HepG2 (cell line): ENCODE data around the gene LPXN. TPM values are rescaled to one million over a fixed set of nuclear protein-coding genes. Genes with fewer than 3 reads are reported as not detected.

Experiments
- ARID4A ChIP-seq: sonication (generic); formaldehyde crosslinking; IDR thresholded peaks from 2 replicates; pipeline ENCODE4 v1.5.0; 2020; ENCODE audit warnings: mild to moderate bottlenecking, missing genetic modification reagents, borderline replicate concordance
- ATF5 ChIP-seq: sonication (generic); formaldehyde crosslinking; IDR thresholded peaks from 2 replicates; pipeline ENCODE4 v1.4.0; 2020; ENCODE audit warnings: mild to moderate bottlenecking, low read depth, missing genetic modification reagents
- EEA1 ChIP-seq: sonication (generic); formaldehyde crosslinking; IDR thresholded peaks from 2 replicates; pipeline ENCODE4 v1.5.1; 2020; ENCODE audit warnings: mild to moderate bottlenecking, missing genetic modification reagents, borderline replicate concordance
- HNF4G ChIP-seq, 2 experiments: sonication (generic) in 1 of 2; formaldehyde crosslinking in 1 of 2; IDR thresholded peaks; 2 replicates each; pipeline versions ENCODE4 v1.4.0 to v1.6.1; 2011 to 2020; ENCODE audit warnings: borderline replicate concordance in 2 of 2, low read depth in 2 of 2, mild to moderate bottlenecking in 2 of 2, low read length in 1 of 2, missing genetic modification reagents in 1 of 2, moderate library complexity in 1 of 2
- IKZF1 ChIP-seq: fragments of 450-650 bp; IDR thresholded peaks from 2 replicates; pipeline ENCODE4 v1.7.1; 2016
- IKZF4 ChIP-seq: sonication (generic); formaldehyde crosslinking; IDR thresholded peaks from 2 replicates; pipeline ENCODE4 v1.5.1; 2020; ENCODE audit warnings: borderline replicate concordance, mild to moderate bottlenecking, low read depth, missing genetic modification reagents; ENCODE audit errors: not compliant biosample characterization
- IKZF5 ChIP-seq: IDR thresholded peaks from 2 replicates; pipeline ENCODE4 v1.6.1; 2018; ENCODE audit warnings: missing genetic modification reagents, mild to moderate bottlenecking, missing compliant biosample characterization
- IRF9 ChIP-seq: sonication (generic); formaldehyde crosslinking; IDR thresholded peaks from 2 replicates; pipeline ENCODE4 v1.8.0; 2022; ENCODE audit warnings: missing genetic modification reagents, mild to moderate bottlenecking, borderline replicate concordance
- NFYB ChIP-seq: sonication (generic); formaldehyde crosslinking; IDR thresholded peaks from 2 replicates; pipeline ENCODE4 v1.4.0; 2020; ENCODE audit warnings: missing genetic modification reagents
- NR2F6 ChIP-seq, 2 experiments: IDR thresholded peaks; 2 replicates each; pipeline ENCODE4 v1.6.1; 2016; ENCODE audit warnings: antibody characterized with exemption in 1 of 2, mild to moderate bottlenecking in 1 of 2
- TERF1 ChIP-seq: sonication (generic); formaldehyde crosslinking; IDR thresholded peaks from 2 replicates; pipeline ENCODE4 v1.8.0; 2022; ENCODE audit warnings: mild to moderate bottlenecking, missing genetic modification reagents, moderate library complexity
- TOPORS ChIP-seq: sonication (generic); formaldehyde crosslinking; IDR thresholded peaks from 2 replicates; pipeline ENCODE4 v1.8.0; 2023; ENCODE audit warnings: mild to moderate bottlenecking, missing genetic modification reagents
- ZNF205 ChIP-seq: IDR thresholded peaks from 2 replicates; pipeline ENCODE4 v1.6.1; 2018; ENCODE audit warnings: missing biosample characterization, missing genetic modification reagents
- ZNF30 ChIP-seq: sonication (generic); formaldehyde crosslinking; IDR thresholded peaks from 2 replicates; pipeline ENCODE4 v1.5.0; 2020; ENCODE audit warnings: mild to moderate bottlenecking, missing genetic modification reagents
- ZNF484 ChIP-seq: sonication (generic); formaldehyde crosslinking; IDR thresholded peaks from 2 replicates; pipeline ENCODE4 v1.5.1; 2020; ENCODE audit warnings: mild to moderate bottlenecking, low read depth, missing genetic modification reagents, borderline replicate concordance
- ZNF512 ChIP-seq: sonication (generic); formaldehyde crosslinking; IDR thresholded peaks from 2 replicates; pipeline ENCODE4 v1.4.0; 2020; ENCODE audit warnings: mild to moderate bottlenecking, missing genetic modification reagents
- ZSCAN22 ChIP-seq: sonication (generic); formaldehyde crosslinking; IDR thresholded peaks from 2 replicates; pipeline ENCODE4 v1.4.0; 2020; ENCODE audit warnings: mild to moderate bottlenecking, missing genetic modification reagents
- polyA plus RNA-seq, 8 experiments: library from polyadenylated mRNA; depleted of rRNA in 3 of 8; stranded (reverse) in 7 of 8; unstranded in 1 of 8; fragments of >200 nt; fragmentation: Illumina TruSeq in 4 of 8; extraction: Trizol in 4 of 8; gene quantifications; 2 replicates each; pipeline versions ENCODE4 v1.2.1 to v1.2.3, GENCODE V29; 2011 to 2016; ENCODE audit warnings: low read depth in 4 of 8, missing spikeins in 1 of 8, mixed read lengths in 1 of 8; ENCODE audit not compliant: insufficient read depth in 1 of 8
- total RNA-seq, 5 experiments: library from RNA; depleted of rRNA; stranded (reverse); fragments of >200 nt; fragmentation: Illumina TruSeq; extraction: Trizol; gene quantifications; 2 replicates each; pipeline ENCODE4 v1.2.3, GENCODE V29; 2016; ENCODE audit warnings: low read depth in 1 of 5

Gene LPXN
- total and polyA plus RNA-seq, 2 of the 13 experiments (the other 11 are each of a cell fraction or from before 2014, with no cell fraction given) = 1.7 to 3.5 TPM

GRCh38 chr11:58578136-58578634 is 2.5 kb upstream of the LPXN start (continued):
- TF ChIP-seq ARID4A (CRISPR knock-in tag) (peak; percentile 86), ZNF205 (CRISPR knock-in tag) (no peak), NFYB (CRISPR knock-in tag) (peak; percentile 67), EEA1 (CRISPR knock-in tag) (no peak), IKZF4 (CRISPR knock-in tag) (no peak), ZNF30 (CRISPR knock-in tag) (no peak), ZNF484 (CRISPR knock-in tag) (no peak), ZNF512 (CRISPR knock-in tag) (no peak), HNF4G (IDR thresholded peaks at IDR 0.05; ENCODE audit: borderline replicate concordance, low read depth, low read length) (no peak), HNF4G (CRISPR knock-in tag; IDR thresholded peaks at IDR 0.05; ENCODE audit: borderline replicate concordance, low read depth) (no peak), IKZF1 (no peak), IKZF5 (CRISPR knock-in tag) (no peak), NR2F6 (IDR thresholded peaks at IDR 0.05) (peak; percentile 3; the same call in 1 of the 2 replicates), NR2F6 (CRISPR knock-in tag; IDR thresholded peaks at IDR 0.05) (peak; percentile 4; the same call in 1 of the 2 replicates), TOPORS (CRISPR knock-in tag) (no peak), TERF1 (CRISPR knock-in tag) (no peak), ZSCAN22 (no peak), ATF5 (CRISPR knock-in tag) (no peak), IRF9 (CRISPR knock-in tag) (0 out of 2 replicates have a peak, but pooled peaks have one; percentile 26)
